GM18909 (cell line): ENCODE results near the gene SYT9.

ENCODE experiments used
- ATAC-seq: cut with Tn5 transposase; IDR thresholded peaks from one replicate; pipeline ENCODE4 v1.9.1; 2021; ENCODE audit warnings: mild to moderate bottlenecking; ENCODE audit not compliant: unreplicated experiment, poor library complexity

Gene SYT9

DNA sequence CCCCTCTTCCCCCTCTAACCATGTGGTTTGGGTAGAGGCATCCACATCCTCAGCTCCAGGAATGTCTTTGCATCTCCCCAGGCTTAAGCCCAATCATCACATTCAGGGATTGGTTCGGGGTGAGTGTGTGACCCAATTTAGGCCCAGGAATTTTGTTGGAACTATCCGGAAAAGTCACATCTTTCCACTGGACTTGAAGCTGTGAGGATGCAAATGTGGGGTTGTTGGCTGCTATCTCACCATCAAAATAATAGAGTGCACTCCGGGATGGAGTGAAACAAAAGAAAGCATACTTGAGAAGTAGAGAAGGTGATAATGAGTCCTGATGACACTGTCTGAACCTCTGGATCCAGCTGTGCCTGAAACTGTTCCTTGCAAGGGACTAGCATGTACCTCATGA lies 199.8 kb downstream of the SYT9 start:
- no peak for ATAC-seq

DNA sequence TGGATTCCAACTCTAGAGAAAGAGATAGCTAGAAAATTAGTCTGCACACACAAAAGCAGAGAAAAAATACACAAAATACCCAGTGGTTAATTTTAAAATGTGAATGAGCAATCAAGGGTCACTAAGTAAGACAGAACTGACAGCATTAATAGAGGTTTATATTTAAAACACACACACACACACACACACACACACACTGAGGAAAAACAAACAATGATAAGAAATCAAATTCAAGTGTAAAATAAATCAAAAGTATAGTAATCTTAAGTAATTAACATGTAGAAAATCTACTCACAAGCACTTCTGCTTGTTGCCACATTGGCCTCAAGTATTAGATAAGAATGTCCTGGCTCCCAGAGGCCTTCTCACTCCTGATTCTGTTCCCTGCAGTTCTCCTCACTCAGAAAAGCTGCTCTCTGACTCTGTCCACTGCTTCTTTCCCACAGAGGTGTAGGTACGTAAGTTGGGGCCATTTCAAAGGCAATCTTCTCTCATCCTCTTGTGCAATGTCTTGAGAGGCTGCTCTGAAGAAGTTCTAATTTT lies 200.3 kb downstream of the SYT9 start:
- no peak for ATAC-seq

DNA sequence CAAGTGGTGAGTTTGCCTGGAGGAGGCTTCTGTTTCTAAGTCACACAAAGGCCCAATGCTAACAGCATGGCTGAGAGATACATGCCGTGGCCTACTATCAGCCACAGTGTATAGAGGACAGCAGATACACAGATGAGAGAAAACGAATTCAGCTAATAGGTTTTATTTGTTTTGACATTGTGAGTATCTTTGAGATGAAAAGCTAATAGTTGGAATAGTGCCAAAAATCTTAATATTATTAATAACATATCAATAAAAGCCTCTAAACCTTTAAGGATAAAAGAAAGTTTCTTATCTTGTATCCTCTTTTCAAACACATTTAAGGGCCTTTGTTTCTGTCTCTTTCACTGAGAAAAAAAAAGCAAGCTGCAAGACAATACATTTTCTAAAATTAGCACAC lies 203.2 kb downstream of the SYT9 start:
- ATAC-seq = no peak

DNA sequence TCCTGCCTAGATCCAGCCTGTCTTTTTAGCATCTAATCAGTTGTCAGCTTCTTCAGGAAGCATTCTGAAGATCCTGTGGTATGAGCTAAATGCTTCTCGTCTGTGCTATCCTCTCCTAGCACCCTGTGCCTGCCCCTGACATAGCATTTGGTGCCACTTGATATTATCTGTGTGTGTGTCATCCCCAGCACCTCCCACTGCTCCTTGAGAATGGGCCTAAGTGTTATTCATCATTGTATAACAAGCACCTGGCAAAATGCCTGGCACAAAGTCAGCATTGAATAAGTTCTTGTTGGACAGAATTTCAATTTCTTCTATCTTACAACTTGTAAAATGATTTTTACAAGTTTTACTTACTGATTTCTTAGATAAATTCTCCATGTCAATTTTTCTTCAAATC lies 205.5 kb downstream of the SYT9 start:
- ATAC-seq = no peak

DNA sequence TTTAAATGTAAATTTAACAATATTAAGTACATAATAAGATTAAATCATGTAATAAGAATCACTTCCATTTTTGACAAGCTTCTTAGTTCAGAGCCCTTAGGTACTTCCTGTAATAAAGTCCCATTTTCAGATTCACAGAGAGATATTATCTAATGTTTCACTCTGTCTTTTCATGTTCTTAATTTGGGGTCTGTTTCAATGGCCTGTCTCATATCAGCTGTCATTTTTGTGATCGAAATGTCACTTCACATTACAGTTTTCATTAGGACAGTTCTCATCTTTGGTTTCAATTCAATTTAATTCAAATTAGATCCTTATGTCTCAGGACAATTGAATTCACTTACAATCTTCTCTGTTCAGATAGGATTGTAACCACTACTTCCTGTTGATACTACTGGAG lies 211.0 kb downstream of the SYT9 start:
- no peak for ATAC-seq

DNA sequence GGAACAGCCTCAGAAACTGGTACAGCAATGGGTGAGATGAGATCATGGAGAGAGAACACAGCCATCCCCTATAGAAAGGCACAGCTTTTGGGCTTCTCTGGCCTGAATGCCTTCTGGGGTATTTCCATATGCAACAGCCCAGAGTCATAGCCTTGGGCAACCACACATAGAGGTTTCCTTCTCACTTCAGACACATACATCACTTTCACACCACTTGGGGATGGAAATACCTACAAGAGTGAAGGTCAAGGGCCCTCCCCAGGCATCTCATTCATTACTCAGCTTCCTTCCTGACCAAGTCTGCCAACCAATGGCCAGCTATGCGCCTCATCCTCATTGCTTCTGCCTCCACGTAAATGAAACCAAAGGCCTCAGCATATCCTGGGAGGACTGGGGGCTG lies 215.9 kb downstream of the SYT9 start:
- peak; percentile 84 for ATAC-seq

DNA sequence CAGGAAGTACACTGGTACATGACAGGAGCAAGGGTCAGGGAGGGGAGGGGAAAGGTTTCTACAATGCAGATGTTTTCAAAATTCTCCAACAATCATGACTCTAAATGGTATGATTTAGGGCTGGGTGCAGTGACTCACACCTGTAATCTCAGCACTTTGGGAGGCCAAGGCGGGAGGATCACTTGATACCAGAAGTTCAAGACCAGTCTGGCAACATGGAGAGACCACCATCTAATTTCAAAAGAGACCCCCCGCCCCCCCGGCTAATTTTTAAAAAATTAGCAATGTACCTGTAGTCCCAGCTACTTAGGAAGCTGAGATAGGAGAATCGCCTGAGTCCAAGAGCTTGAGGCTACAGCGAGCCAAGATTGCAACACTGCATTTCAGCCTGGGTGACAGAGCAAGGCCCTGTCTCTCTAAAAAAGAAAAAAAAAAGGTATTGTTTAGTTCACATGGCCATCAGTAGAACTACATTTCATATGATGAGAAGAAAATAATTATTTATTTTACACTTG lies 217.7 kb downstream of the SYT9 start:
- ATAC-seq = no peak

DNA sequence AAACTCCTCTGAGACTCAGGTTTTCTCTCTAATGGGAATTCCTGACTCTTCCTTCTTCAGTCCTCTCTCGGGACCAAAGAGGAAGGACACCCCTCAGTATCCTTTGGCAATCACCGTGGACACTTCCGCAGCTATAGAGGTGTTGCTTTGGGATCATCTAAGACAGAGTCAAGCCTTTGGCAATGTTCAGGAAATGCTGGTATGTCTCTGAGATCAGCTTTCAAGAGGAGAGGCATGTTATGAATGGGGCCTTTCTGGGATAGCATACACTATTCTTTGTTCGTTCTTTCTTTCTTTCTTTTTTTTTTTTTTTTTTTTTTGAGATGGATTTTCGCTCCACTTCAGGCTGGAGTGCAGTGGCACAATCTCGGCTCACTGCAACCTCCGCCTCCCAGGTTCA lies 219.4 kb downstream of the SYT9 start:
- ATAC-seq = no peak

DNA sequence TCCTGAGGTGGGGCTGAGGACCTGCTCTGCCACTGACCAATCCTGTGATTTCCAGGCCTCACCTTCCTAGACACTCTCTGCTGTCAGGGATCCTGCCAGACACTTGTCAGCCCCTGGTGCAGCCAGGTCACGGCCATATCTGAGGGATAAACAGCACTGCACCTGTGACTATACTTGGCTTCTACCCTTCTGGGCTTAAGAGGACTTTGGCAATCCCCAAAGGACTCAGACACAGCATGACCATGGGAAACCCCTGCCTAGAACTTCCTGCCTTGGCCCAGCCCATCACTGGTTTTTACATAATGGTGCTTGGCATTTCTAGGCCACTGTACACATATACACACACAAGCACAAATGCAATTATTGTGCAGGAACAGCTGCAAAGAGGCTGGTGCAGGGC lies 222.0 kb downstream of the SYT9 start:
- peak; percentile 94 for ATAC-seq

DNA sequence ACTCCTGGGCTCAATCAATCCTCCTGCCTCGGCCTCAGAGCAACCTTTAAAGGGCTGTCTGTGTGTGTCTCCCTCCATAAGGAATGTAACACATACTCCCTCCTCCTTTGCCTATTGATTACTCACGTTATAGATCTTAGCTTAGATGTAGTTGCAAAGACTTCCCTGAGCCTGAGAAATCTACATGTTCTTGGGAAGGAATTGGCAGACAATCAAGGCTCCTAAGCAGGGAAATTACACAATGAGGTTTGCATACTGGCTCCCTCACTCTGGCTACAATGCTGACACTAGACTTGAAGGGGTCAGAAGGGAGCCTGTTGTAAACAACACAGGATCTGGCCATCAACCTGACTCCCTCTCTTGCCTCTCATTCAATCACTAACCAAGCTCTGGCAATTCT lies 228.4 kb downstream of the SYT9 start:
- no peak for ATAC-seq

DNA sequence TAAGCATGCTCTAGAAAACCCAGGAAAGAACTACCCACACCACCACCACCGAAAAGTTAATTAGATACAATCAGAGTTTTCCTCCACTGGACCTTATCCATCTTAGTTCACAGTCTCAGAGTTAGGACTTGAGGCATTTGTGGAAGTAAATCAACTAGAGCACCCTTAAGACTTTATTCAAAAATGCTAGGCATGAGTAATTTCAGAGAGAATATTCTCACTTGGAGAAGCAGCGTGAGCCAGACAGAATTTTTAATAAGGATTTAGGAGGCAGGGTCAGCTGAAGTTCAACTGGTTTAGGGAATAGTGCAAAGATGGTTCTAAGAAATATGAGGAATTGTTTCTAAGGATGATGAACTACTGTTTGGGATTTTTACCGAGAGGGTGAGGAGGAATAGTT lies 232.4 kb downstream of the SYT9 start:
- no peak for ATAC-seq

DNA sequence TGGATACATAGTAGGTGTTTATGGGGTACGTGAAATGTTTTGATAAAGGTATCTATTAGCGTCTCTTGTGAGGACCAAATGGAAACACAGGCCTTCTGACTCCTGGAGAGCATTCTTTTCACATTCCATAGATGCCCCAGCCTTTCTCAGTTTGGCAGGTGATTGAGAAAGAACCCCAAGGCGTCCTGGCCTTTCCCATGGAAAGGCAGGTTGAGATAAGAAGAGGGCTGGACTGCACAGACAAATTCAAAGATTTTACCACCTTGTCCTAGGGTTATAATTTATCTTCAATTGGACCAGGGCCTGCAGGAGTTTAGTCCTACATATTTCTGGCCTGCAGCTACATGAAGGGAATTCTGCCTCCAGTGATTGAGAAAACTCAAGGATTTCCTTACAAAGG lies 232.9 kb downstream of the SYT9 start:
- no peak for ATAC-seq

DNA sequence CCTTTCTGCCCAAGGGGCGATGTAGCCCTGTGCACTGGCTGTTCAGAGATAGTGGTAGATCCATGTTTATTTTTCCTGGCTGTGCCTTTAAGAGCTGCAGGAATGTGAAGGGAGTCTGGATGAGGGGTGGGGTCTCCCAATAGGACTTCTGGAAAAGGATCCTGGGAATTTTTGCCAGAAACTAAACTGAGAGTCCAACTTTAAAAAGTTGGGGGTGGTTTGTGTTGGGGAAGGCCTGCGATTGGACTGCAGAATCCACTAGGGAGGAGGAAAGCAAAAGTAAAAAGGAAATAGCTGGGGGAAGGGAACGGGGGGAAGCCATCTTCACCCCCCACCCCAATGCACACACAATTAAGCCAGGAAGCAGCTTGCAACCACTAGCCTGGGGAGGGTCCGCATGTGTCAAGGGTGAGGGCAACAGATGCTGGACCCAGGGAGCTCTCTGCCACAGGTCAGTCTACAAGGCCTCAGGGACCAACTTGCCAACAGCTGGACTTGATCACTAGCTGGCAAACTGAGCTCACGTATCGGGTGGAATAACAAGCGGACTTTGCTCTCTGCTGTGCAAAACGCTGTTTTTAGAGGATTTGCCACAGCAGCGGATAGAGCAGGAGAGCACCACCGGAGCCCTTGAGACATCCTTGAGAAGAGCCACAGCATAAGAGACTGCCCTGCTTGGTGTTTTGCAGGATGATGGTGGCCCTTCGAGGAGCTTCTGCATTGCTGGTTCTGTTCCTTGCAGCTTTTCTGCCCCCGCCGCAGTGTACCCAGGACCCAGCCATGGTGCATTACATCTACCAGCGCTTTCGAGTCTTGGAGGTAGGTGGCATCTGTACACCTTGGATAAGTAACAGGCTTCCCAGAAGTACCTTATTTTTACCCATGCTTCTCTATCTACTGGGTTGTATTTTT lies 233.7 kb downstream of the SYT9 start, which contains the start of gene OLFML1:
Gene OLFML1, plus strand, starts transcription at position 321 of the 912 bp plus-strand sequence. Its CDS starts 370 bp downstream, at position 691.
- no peak for ATAC-seq

DNA sequence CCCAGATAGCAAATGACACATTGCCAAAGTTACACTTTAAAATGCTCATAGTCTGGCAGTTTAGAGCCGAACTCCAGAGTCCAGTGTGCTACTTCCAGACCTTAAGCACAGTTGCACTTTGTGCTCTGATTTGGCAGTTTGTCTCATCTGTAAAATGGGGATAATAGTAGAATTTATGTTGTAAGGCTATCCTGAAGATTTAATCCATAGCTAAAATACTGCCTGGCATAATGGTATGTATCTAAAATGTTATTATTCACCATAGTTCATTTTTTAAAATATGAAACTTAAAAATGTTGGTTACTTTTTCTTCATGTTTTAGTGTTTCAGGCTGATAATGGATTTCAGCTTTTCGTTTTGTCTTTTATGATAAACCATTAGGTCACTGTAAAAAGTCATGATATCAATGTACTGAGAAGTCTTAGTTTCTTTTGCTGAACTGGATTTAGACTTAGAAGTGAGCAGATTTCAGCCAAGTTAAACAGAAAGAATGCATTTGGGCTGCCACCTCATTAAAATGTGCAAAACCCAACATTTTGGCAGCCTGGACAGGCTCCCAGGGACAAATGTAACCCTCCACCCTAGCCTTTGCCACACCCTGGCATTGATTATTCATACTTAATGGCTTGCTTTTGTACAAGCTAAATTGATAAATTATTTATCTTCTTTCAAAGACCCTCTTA lies 234.5 kb downstream of the SYT9 start:
- no peak for ATAC-seq

DNA sequence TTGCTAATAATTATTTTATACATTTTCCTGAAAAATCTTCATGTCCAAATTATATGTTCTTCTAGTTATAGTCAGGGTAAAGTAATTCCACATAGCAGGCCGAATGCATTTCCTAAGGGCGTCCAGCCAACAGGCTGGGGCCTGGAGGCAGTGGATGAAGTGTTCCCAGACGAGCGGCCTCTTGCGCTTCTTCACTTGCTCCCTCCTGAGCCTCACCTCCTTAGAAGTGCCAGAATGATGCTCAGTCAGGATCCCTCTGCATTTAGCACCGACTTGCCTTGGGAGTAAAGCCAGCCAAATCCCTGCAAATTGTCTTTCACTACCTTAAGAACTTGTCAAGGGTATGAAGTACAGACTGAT lies 235.1 kb downstream of the SYT9 start:
- ATAC-seq = no peak

DNA sequence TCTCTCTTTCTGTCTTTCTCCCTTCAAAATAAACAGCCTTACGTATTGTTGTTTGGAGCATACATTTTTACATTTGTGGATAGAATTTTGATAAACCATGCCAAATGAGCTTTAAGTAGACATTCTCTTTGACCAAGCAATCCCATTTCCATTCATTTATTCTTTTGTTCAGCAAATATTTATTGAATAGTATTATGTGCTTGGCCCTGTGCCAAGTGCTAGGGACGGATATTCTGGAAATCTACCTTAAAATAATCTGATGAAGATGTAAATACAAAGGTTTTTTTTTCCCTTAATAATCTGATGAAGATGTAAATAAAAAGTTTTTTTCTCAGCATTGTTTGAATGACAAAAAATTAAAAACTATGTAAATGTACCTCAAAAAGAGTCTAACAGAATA lies 235.7 kb downstream of the SYT9 start:
- no peak for ATAC-seq

DNA sequence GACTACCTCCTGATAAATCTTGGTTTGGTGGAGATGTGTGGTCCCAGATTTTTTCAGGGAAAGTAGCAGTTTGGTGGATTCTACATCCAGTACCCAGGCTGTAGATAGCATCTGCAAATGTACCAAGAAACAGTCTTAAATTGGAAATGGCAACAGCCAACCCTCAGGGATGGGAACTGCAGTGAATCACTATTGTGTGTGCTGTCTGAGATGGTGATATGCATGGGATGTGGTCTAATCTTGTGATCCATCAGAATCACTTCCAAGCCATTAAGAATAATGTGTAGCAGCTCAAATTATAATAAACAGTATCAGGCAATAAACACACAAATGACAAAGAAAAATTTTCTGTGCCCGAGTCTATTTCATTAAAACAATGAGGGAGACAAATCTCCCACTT lies 237.0 kb downstream of the SYT9 start:
- ATAC-seq = no peak

DNA sequence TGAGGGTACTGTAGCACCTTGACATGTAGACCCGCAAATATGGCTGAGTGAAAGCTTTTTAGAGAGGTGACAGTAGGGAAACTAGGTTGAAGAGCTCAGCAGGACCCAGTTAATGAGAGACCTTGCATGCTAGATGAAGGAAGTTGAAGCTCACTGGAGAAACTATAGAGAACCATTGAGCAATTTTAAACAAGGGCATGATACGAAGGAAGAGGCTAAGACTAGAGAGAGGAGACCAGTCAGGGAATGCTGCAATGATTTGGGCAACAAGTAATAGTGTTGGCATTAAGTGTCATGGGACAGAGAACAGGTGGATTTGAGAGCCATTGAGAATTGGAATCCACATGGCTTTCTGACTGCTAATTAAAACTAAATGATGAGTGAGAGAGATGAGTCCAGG lies 237.7 kb downstream of the SYT9 start:
- no peak for ATAC-seq

DNA sequence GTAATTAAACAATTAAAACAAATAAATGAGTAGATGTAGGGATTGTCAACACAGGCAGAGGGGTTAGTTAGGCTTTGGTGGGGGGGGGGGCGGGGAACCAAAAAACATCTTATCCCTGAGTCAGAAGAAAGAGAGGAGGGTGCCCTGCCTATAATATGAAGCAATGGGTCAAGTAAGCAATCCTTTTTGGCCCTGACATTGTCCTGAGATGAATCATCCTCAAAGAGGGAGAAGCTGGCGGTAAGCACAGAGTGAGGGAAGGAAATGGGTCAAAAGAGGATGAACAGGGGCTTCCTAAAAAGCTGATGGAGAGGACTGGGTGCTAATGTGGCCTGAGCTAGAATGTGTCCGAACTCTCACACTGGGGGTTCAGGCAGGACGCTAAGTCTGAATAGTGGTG lies 238.3 kb downstream of the SYT9 start:
- no peak for ATAC-seq

DNA sequence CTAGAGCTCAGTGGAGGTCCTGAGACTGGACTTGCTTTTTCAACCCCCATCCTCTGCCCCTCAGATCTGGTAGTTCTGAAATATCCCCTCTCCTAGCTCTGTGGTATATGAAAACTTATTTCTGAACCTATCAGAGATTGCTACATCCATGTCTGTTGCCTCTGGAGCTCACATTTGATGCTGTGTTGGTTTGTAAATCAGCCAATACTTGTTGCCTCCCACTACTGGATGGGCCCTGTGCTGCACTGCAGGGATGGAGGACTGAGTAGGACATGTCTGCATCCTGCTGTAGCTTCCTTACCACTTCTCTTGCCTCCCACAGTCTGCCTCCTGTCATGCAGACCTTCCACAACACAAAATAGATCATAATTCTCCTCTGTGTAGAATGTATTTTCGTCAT lies 238.8 kb downstream of the SYT9 start:
- ATAC-seq = no peak

DNA sequence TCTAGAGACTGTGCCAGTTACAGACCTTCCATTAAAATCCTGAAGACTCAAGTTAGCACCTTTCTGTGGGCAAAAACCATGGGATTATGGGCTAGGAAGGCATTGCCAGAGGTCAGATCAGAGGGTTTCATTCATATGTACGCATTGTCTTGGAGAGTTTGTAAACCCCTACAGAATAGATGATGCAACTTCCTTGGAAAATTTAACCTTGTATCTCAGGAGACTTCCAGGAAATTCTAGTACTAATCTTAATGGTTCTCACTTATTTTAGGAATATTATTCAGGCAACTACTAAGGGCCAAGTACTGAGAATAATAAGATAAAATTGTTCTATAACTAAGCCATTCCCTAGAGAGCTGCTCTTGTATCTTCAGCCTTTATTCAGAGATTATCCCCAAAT lies 240.5 kb downstream of the SYT9 start:
- ATAC-seq = no peak
